Endodermal cell (in vitro differentiated cells): ENCODE data around the gene EPHB1. TPM values are rescaled to one million over a fixed set of nuclear protein-coding genes. Genes with fewer than 3 reads are reported as not detected.
"Not testable (repeated sequence)": the region's sequence is repeated elsewhere in the genome, so short reads cannot be mapped to it uniquely, and the experiment has no call there.

Source experiments
- DNase-seq: peaks from one replicate; pipeline ENCODE4 v3.0.0-alpha.2; 2017
- H3K27ac ChIP-seq: 2 replicates; pipeline ENCODE4 v1.5.1; 2013; ENCODE audit warnings: mild to moderate bottlenecking, low read depth, low read length, moderate library complexity
- H3K27me3 ChIP-seq: 2 replicates; pipeline ENCODE4 v1.6.1; 2013; ENCODE audit warnings: mild to moderate bottlenecking, low read length, moderate library complexity; ENCODE audit not compliant: insufficient read depth, control insufficient read depth, poor library complexity, severe bottlenecking
- H3K36me3 ChIP-seq: 2 replicates; pipeline ENCODE4 v1.7.0; 2013; ENCODE audit warnings: mild to moderate bottlenecking, low read length, moderate library complexity; ENCODE audit not compliant: control insufficient read depth, insufficient read depth
- H3K4me1 ChIP-seq: one replicate; pipeline ENCODE4 v1.7.0; 2013; ENCODE audit warnings: low read length; ENCODE audit not compliant: control insufficient read depth, insufficient read depth
- H3K4me3 ChIP-seq: 2 replicates; pipeline ENCODE4 v1.5.1; 2013; ENCODE audit warnings: mild to moderate bottlenecking, low read length, moderate library complexity
- H3K9ac ChIP-seq: 2 replicates; pipeline ENCODE4 v1.6.1; 2013; ENCODE audit warnings: mild to moderate bottlenecking, low read length, moderate library complexity; ENCODE audit not compliant: poor library complexity, severe bottlenecking; ENCODE audit errors: extremely low read depth
- H3K9me3 ChIP-seq: 2 replicates; pipeline ENCODE4 v1.6.1; 2013; ENCODE audit warnings: mild to moderate bottlenecking, low read length, moderate library complexity; ENCODE audit not compliant: control insufficient read depth
- H3K27ac Mint-ChIP-seq: 2 replicates; pipeline ENCODE4 v1.8.0; 2020; ENCODE audit warnings: mixed read lengths
- H3K27me3 Mint-ChIP-seq: 2 replicates; pipeline ENCODE4 v1.8.0; 2021; ENCODE audit warnings: mild to moderate bottlenecking, mixed read lengths; ENCODE audit not compliant: insufficient read depth
- H3K36me3 Mint-ChIP-seq: 2 replicates; pipeline ENCODE4 v1.8.0; 2020; ENCODE audit warnings: low read depth, mixed read lengths
- H3K4me1 Mint-ChIP-seq: 2 replicates; pipeline ENCODE4 v1.8.0; 2020; ENCODE audit warnings: mixed read lengths
- H3K4me3 Mint-ChIP-seq: 2 replicates; pipeline ENCODE4 v1.8.0; 2020; ENCODE audit warnings: mild to moderate bottlenecking, moderate library complexity, mixed read lengths
- H3K9me3 Mint-ChIP-seq: 2 replicates; pipeline ENCODE4 v1.8.0; 2020; ENCODE audit warnings: mild to moderate bottlenecking, mixed read lengths
- CTCF ChIP-seq: fragments of 200-600 bp; sonication (generic); conservative IDR thresholded peaks from 2 replicates; pipeline ENCODE4 v1.5.0; 2021; ENCODE audit warnings: antibody characterized with exemption, mild to moderate bottlenecking
- WGBS, 2 experiments: methylation state at CpG; one replicate each; pipeline versions ENCODE4 v1.1.5 to v1.1.7; 2013; ENCODE audit warnings: missing lambda C conversion rate in 2 of 2, mixed read lengths in 1 of 2; ENCODE audit not compliant: insufficient coverage in 1 of 2, insufficient read length in 1 of 2; 5-methylcytosine and 5-hydroxymethylcytosine counted together
- total RNA-seq, 2 donors: library from RNA; stranded (reverse); fragmentation: NEBNext Ultra II Directional in 1 of 2; extraction: Animal tissue kit (Norgen Biotek cat#: 25700) in 1 of 2; gene quantifications; 2 replicates in 1 of 2; 3 replicates in 1 of 2; pipeline ENCODE4 v1.2.1, GENCODE V29; 2021

Gene EPHB1
- total RNA-seq, 2 donors from 2014 or later, result 2.9 to 3.6 TPM

GRCh38 chr3:135229018-135229495 is 434.0 kb downstream of the EPHB1 start:
- H3K36me3 ChIP-seq, result no peaks in the 10 kb centered on the region
- Mint-ChIP-seq H3K4me1 (peaks cover 3% of the 10 kb centered on the region), H3K9me3 (peaks cover 21% of the 10 kb centered on the region), H3K4me3 (no peak overlapping the region), H3K27me3 (peaks cover 1% of the 10 kb centered on the region), H3K27ac (no peak overlapping the region), H3K36me3 (peaks cover 5% of the 10 kb centered on the region)
- peaks cover 14% of the 10 kb centered on the region for H3K9me3 ChIP-seq
- no peak overlapping the region for H3K4me3 ChIP-seq
- no peaks in the 10 kb centered on the region for H3K27me3 ChIP-seq
- peak; percentile 71 for TF ChIP-seq CTCF
- H3K27ac ChIP-seq, result no peak overlapping the region
- H3K9ac ChIP-seq, result no peak overlapping the region
- H3K4me1 ChIP-seq, result peaks cover 5% of the 10 kb centered on the region
- 79 to 85% methylated on average over 4 to 5 of the region's 5 CpGs for WGBS, 2 experiments
- DNase-seq, result peak; percentile 80

GRCh38 chr3:135231737-135232136 is 436.7 kb downstream of the EPHB1 start:
- peaks cover 37% of the 10 kb centered on the region for H3K9me3 Mint-ChIP-seq
- no peaks in the 10 kb centered on the region for H3K4me1 ChIP-seq
- H3K27ac Mint-ChIP-seq, result no peak overlapping the region
- H3K9me3 ChIP-seq, result peaks cover 22% of the 10 kb centered on the region
- TF ChIP-seq CTCF, result no peak
- H3K27me3 ChIP-seq, result no peaks in the 10 kb centered on the region
- 33 to 56% methylated on average over 1 to 2 of the region's 2 CpGs for WGBS, 2 experiments
- no peak overlapping the region for H3K4me3 ChIP-seq
- H3K4me1 Mint-ChIP-seq, result peaks cover 4% of the 10 kb centered on the region
- H3K4me3 Mint-ChIP-seq, result no peak overlapping the region
- no peaks in the 10 kb centered on the region for H3K36me3 ChIP-seq
- peaks cover 10% of the 10 kb centered on the region for H3K36me3 Mint-ChIP-seq
- no peak overlapping the region for H3K27ac ChIP-seq
- no peak overlapping the region for H3K9ac ChIP-seq
- no peak for DNase-seq
- H3K27me3 Mint-ChIP-seq, result peaks cover 1% of the 10 kb centered on the region

- Histone ChIP-seq H3K4me3 (no peak overlapping the region), H3K9me3 (peaks cover 22% of the 10 kb centered on the region), H3K27ac (no peak overlapping the region), H3K4me1 (no peaks in the 10 kb centered on the region), H3K36me3 (no peaks in the 10 kb centered on the region), H3K27me3 (no peaks in the 10 kb centered on the region), H3K9ac (no peak overlapping the region)
- peaks cover 37% of the 10 kb centered on the region for H3K9me3 Mint-ChIP-seq
- peaks cover 4% of the 10 kb centered on the region for H3K4me1 Mint-ChIP-seq
- H3K27ac Mint-ChIP-seq, result no peak overlapping the region
- 92 to 93% methylated on average over 2 of the region's 2 CpGs for WGBS, 2 experiments
- peaks cover 10% of the 10 kb centered on the region for H3K36me3 Mint-ChIP-seq
- DNase-seq, result no peak
- H3K27me3 Mint-ChIP-seq, result peaks cover 3% of the 10 kb centered on the region
- H3K4me3 Mint-ChIP-seq, result no peak overlapping the region
- TF ChIP-seq CTCF, result no peak
Observed at GRCh38 chr3:135232226-135232625, 437.2 kb downstream of the EPHB1 start.

GRCh38 chr3:135233476-135233875 is 438.4 kb downstream of the EPHB1 start:
- H3K27me3 ChIP-seq, H3K4me1 ChIP-seq, H3K4me3 Mint-ChIP-seq, DNase-seq, H3K27ac ChIP-seq, H3K9ac ChIP-seq, H3K4me1 Mint-ChIP-seq, H3K27ac Mint-ChIP-seq, H3K27me3 Mint-ChIP-seq, H3K4me3 ChIP-seq, H3K36me3 ChIP-seq: not testable (repeated sequence)
- 90 to 94% methylated on average over 2 to 3 of the region's 3 CpGs for WGBS, 2 experiments
- Mint-ChIP-seq H3K36me3 (peaks cover 10% of the 10 kb centered on the region), H3K9me3 (peaks cover 37% of the 10 kb centered on the region)
- H3K9me3 ChIP-seq, result peaks cover 22% of the 10 kb centered on the region
